ENCODE data around the gene MID1. TPM values are rescaled to one million over a fixed set of nuclear protein-coding genes. Genes with fewer than 3 reads are reported as not detected.

The MID1 gene
- total RNA-seq, 4 donors from 2014 or later, result 17.0 to 23.4 (median 19.0) TPM

Small RNAs within 50 kb of the gene (small RNA-seq; reads per million reads assigned to genes)
- 0 reads per million in 4 donors for gene RNU6-800P
